ENCODE results near the gene RBM24.
"Not testable (repeated sequence)": the region's sequence is repeated elsewhere in the genome, so short reads cannot be mapped to it uniquely, and the experiment has no call there.

RBM24 gene

GRCh38 chr6:17298257-17298656 lies 17.1 kb downstream of the RBM24 start:
- Histone ChIP-seq H2AFZ (ENCODE audit: low read depth, low read length) (no peak overlapping the region), H3K36me3 (ENCODE audit: insufficient read depth, low read length) (no peaks in the 10 kb centered on the region), H3K4me1 (ENCODE audit: insufficient read depth, low read length) (peaks cover 20% of the 10 kb centered on the region), H3K4me3 (ENCODE audit: low read length) (no peak overlapping the region), H3K27me3 (ENCODE audit: insufficient read depth, low read length) (no peaks in the 10 kb centered on the region), H3K9me3 (ENCODE audit: low read length) (no peaks in the 10 kb centered on the region)

- no peaks in the 10 kb centered on the region for H3K36me3 ChIP-seq (ENCODE audit: insufficient read depth, low read length)
- H2AFZ ChIP-seq (ENCODE audit: low read depth, low read length), result no peak overlapping the region
- H3K4me3 ChIP-seq (ENCODE audit: low read length), result no peak overlapping the region
- H3K4me1 ChIP-seq (ENCODE audit: insufficient read depth, low read length), result peaks cover 20% of the 10 kb centered on the region
- no peaks in the 10 kb centered on the region for H3K27me3 ChIP-seq (ENCODE audit: insufficient read depth, low read length)
- H3K9me3 ChIP-seq (ENCODE audit: low read length), result no peaks in the 10 kb centered on the region
Observed at GRCh38 chr6:17299222-17299621, 18.1 kb downstream of the RBM24 start.

GRCh38 chr6:17299750-17300149 lies 18.6 kb downstream of the RBM24 start:
- Histone ChIP-seq H3K27me3 (ENCODE audit: insufficient read depth, low read length) (no peaks in the 10 kb centered on the region), H3K9me3 (ENCODE audit: low read length) (no peaks in the 10 kb centered on the region), H3K36me3 (ENCODE audit: insufficient read depth, low read length) (no peaks in the 10 kb centered on the region), H2AFZ (ENCODE audit: low read depth, low read length) (no peak overlapping the region), H3K4me1 (ENCODE audit: insufficient read depth, low read length) (peaks cover 20% of the 10 kb centered on the region), H3K4me3 (ENCODE audit: low read length) (no peak overlapping the region)

- H3K9me3 ChIP-seq (ENCODE audit: low read length), result no peaks in the 10 kb centered on the region
- H3K36me3 ChIP-seq (ENCODE audit: insufficient read depth, low read length), result no peaks in the 10 kb centered on the region
- no peaks in the 10 kb centered on the region for H3K27me3 ChIP-seq (ENCODE audit: insufficient read depth, low read length)
- H3K4me3 ChIP-seq (ENCODE audit: low read length), result no peak overlapping the region
- peaks cover 27% of the 10 kb centered on the region for H3K4me1 ChIP-seq (ENCODE audit: insufficient read depth, low read length)
- H2AFZ ChIP-seq (ENCODE audit: low read depth, low read length), result no peak overlapping the region
Observed at GRCh38 chr6:17300637-17301036, 19.5 kb downstream of the RBM24 start.

GRCh38 chr6:17303444-17303843 lies 22.3 kb downstream of the RBM24 start:
- H3K4me3 ChIP-seq (ENCODE audit: low read length), result no peak overlapping the region
- no peaks in the 10 kb centered on the region for H3K9me3 ChIP-seq (ENCODE audit: low read length)
- no peak overlapping the region for H2AFZ ChIP-seq (ENCODE audit: low read depth, low read length)
- H3K4me1 ChIP-seq (ENCODE audit: insufficient read depth, low read length), result peaks cover 9% of the 10 kb centered on the region
- H3K27me3 ChIP-seq (ENCODE audit: insufficient read depth, low read length), result no peaks in the 10 kb centered on the region
- no peaks in the 10 kb centered on the region for H3K36me3 ChIP-seq (ENCODE audit: insufficient read depth, low read length)

- H3K27me3 ChIP-seq (ENCODE audit: insufficient read depth, low read length), result no peaks in the 10 kb centered on the region
- H3K36me3 ChIP-seq (ENCODE audit: insufficient read depth, low read length), result no peaks in the 10 kb centered on the region
- no peaks in the 10 kb centered on the region for H3K9me3 ChIP-seq (ENCODE audit: low read length)
- peak overlapping the region; percentile 83 for H2AFZ ChIP-seq (ENCODE audit: low read depth, low read length)
- peaks cover 9% of the 10 kb centered on the region for H3K4me1 ChIP-seq (ENCODE audit: insufficient read depth, low read length)
- no peak overlapping the region for H3K4me3 ChIP-seq (ENCODE audit: low read length)
Observed at GRCh38 chr6:17305219-17306001, 24.2 kb downstream of the RBM24 start.

GRCh38 chr6:17311595-17312311 lies 30.6 kb downstream of the RBM24 start:
- H2AFZ ChIP-seq (ENCODE audit: low read depth, low read length), result no peak overlapping the region
- H3K4me1 ChIP-seq (ENCODE audit: insufficient read depth, low read length), result no peaks in the 10 kb centered on the region
- no peaks in the 10 kb centered on the region for H3K36me3 ChIP-seq (ENCODE audit: insufficient read depth, low read length)
- no peaks in the 10 kb centered on the region for H3K9me3 ChIP-seq (ENCODE audit: low read length)
- no peak overlapping the region for H3K4me3 ChIP-seq (ENCODE audit: low read length)
- no peaks in the 10 kb centered on the region for H3K27me3 ChIP-seq (ENCODE audit: insufficient read depth, low read length)

- not testable (repeated sequence) for H2AFZ ChIP-seq (ENCODE audit: low read depth, low read length); H3K4me3 ChIP-seq (ENCODE audit: low read length); H3K36me3 ChIP-seq (ENCODE audit: insufficient read depth, low read length); H3K27me3 ChIP-seq (ENCODE audit: insufficient read depth, low read length); H3K9me3 ChIP-seq (ENCODE audit: low read length); H3K4me1 ChIP-seq (ENCODE audit: insufficient read depth, low read length)
Observed at GRCh38 chr6:17313238-17313637, 32.1 kb downstream of the RBM24 start.

- Histone ChIP-seq H3K27me3 (ENCODE audit: insufficient read depth, low read length) (no peaks in the 10 kb centered on the region), H3K4me3 (ENCODE audit: low read length) (no peak overlapping the region), H2AFZ (ENCODE audit: low read depth, low read length) (no peak overlapping the region), H3K36me3 (ENCODE audit: insufficient read depth, low read length) (no peaks in the 10 kb centered on the region), H3K4me1 (ENCODE audit: insufficient read depth, low read length) (no peaks in the 10 kb centered on the region), H3K9me3 (ENCODE audit: low read length) (no peaks in the 10 kb centered on the region)
Observed at GRCh38 chr6:17313971-17314370, 32.8 kb downstream of the RBM24 start.

- Histone ChIP-seq H2AFZ (ENCODE audit: low read depth, low read length) (no peak overlapping the region), H3K36me3 (ENCODE audit: insufficient read depth, low read length) (no peaks in the 10 kb centered on the region), H3K4me1 (ENCODE audit: insufficient read depth, low read length) (no peaks in the 10 kb centered on the region), H3K9me3 (ENCODE audit: low read length) (no peaks in the 10 kb centered on the region), H3K4me3 (ENCODE audit: low read length) (no peak overlapping the region), H3K27me3 (ENCODE audit: insufficient read depth, low read length) (no peaks in the 10 kb centered on the region)
Observed at GRCh38 chr6:17315262-17315661, 34.1 kb downstream of the RBM24 start.

GRCh38 chr6:17318435-17319165 lies 37.4 kb downstream of the RBM24 start:
- Histone ChIP-seq H2AFZ (ENCODE audit: low read depth, low read length) (no peak overlapping the region), H3K4me1 (ENCODE audit: insufficient read depth, low read length) (no peaks in the 10 kb centered on the region), H3K9me3 (ENCODE audit: low read length) (no peaks in the 10 kb centered on the region), H3K36me3 (ENCODE audit: insufficient read depth, low read length) (no peaks in the 10 kb centered on the region), H3K27me3 (ENCODE audit: insufficient read depth, low read length) (peaks cover 2% of the 10 kb centered on the region), H3K4me3 (ENCODE audit: low read length) (no peak overlapping the region)

GRCh38 chr6:17320266-17320665 lies 39.1 kb downstream of the RBM24 start:
- not testable (repeated sequence) for H3K4me3 ChIP-seq (ENCODE audit: low read length); H3K4me1 ChIP-seq (ENCODE audit: insufficient read depth, low read length); H3K27me3 ChIP-seq (ENCODE audit: insufficient read depth, low read length); H3K9me3 ChIP-seq (ENCODE audit: low read length); H2AFZ ChIP-seq (ENCODE audit: low read depth, low read length); H3K36me3 ChIP-seq (ENCODE audit: insufficient read depth, low read length)

- no peaks in the 10 kb centered on the region for H3K27me3 ChIP-seq (ENCODE audit: insufficient read depth, low read length)
- no peak overlapping the region for H2AFZ ChIP-seq (ENCODE audit: low read depth, low read length)
- H3K36me3 ChIP-seq (ENCODE audit: insufficient read depth, low read length), result no peaks in the 10 kb centered on the region
- no peak overlapping the region for H3K4me3 ChIP-seq (ENCODE audit: low read length)
- no peaks in the 10 kb centered on the region for H3K9me3 ChIP-seq (ENCODE audit: low read length)
- H3K4me1 ChIP-seq (ENCODE audit: insufficient read depth, low read length), result no peaks in the 10 kb centered on the region
Observed at GRCh38 chr6:17331238-17331637, 50.1 kb downstream of the RBM24 start.

All from neuron (in vitro differentiated cells).